ENCODE results near the gene STIM1.

GRCh38 chr11:3822312-3822711 is 33.2 kb upstream of the STIM1 start:
- no peak for TF ChIP-seq NRF1 (conservative IDR thresholded peaks at IDR 0.05; ENCODE audit: low read depth, low read length)
- no peak for TF ChIP-seq TAF1 (IDR thresholded peaks at IDR 0.05; ENCODE audit: borderline replicate concordance, low read depth, low read length)
- no peak for TF ChIP-seq CEBPB (IDR thresholded peaks at IDR 0.05; ENCODE audit: borderline replicate concordance in 1 of 2, low read depth in 2 of 2, low read length in 2 of 2)
- TF ChIP-seq FOS (IDR thresholded peaks at IDR 0.05; ENCODE audit: borderline replicate concordance, extremely low read depth, insufficient read length): no peak
- no peak for TF ChIP-seq IKZF1 (conservative IDR thresholded peaks at IDR 0.05)
- TF ChIP-seq MTA3 (IDR thresholded peaks at IDR 0.05; ENCODE audit: borderline replicate concordance, low read length): no peak
- TF ChIP-seq PRDM15 (CRISPR knock-in tag; IDR thresholded peaks at IDR 0.05): no peak
- no peak for TF ChIP-seq EZH2 (IDR thresholded peaks at IDR 0.05; ENCODE audit: borderline replicate concordance, control insufficient read depth, low read depth, low read length)
- TF ChIP-seq BRCA1 (IDR thresholded peaks at IDR 0.05; ENCODE audit: low read depth, low read length): no peak

Data from GM12878 (cell line).